Peyer's patch (tissue), 4 donors: Measurements from ENCODE around the gene RBBP8. TPM values are rescaled to one million over a fixed set of nuclear protein-coding genes. Genes with fewer than 3 reads are reported as not detected.

Experiments
- DNase-seq, 3 donors: peaks; one replicate each; pipeline ENCODE4 v3.0.0-alpha.2; 2017 to 2019
- H3K27ac ChIP-seq, 4 donors: fragments of 200-600 bp; sonication (generic); one replicate each; pipeline ENCODE4 v1.5.1; 2016 to 2019
- H3K27me3 ChIP-seq, 2 donors: fragments of 200-600 bp; sonication (generic); one replicate each; pipeline ENCODE4 v1.5.1; 2019
- H3K36me3 ChIP-seq, 3 donors: fragments of 200-600 bp; sonication (generic); one replicate each; pipeline ENCODE4 v1.5.1; 2016 to 2019
- H3K4me1 ChIP-seq, 4 donors: fragments of 200-600 bp; sonication (generic); one replicate each; pipeline ENCODE4 v1.5.1; 2016 to 2019
- H3K4me3 ChIP-seq, 4 donors: fragments of 200-600 bp; sonication (generic); 1 replicate in 3 of 4; 2 replicates in 1 of 4; pipeline ENCODE4 v1.5.1; 2016 to 2019; ENCODE audit warnings: mild to moderate bottlenecking in 1 of 4
- H3K9me3 ChIP-seq, 4 donors: fragments of 200-600 bp; sonication (generic); one replicate each; pipeline ENCODE4 v1.5.1; 2016 to 2019; ENCODE audit warnings: mild to moderate bottlenecking in 1 of 4
- POLR2A ChIP-seq, 2 donors: fragments of 450-650 bp; IDR thresholded peaks; one replicate each; pipeline ENCODE4 v1.5.1; 2017; ENCODE audit warnings: antibody characterized with exemption in 2 of 2, mild to moderate bottlenecking in 2 of 2, moderate library complexity in 2 of 2
- total RNA-seq, 4 donors: library from RNA; depleted of rRNA; stranded (reverse); fragments of >200 nt; gene quantifications; one replicate each; pipeline ENCODE4 v1.1.0, GENCODE V29; 2016
- TF ChIP-seq, protein P1 (sequence below), 6 experiments: fragments of 450-650 bp in 4 of 6; fragments of 200-600 bp in 2 of 6; sonication (generic) in 1 of 6; IDR thresholded peaks; one replicate each; pipeline ENCODE4 v1.5.1; 2017 to 2019; ENCODE audit warnings: antibody characterized with exemption in 6 of 6, mild to moderate bottlenecking in 3 of 6, moderate library complexity in 1 of 6

Gene RBBP8
- total RNA-seq, 4 donors from 2014 or later, result 45.4 to 74.1 (median 52.7) TPM

DNA sequence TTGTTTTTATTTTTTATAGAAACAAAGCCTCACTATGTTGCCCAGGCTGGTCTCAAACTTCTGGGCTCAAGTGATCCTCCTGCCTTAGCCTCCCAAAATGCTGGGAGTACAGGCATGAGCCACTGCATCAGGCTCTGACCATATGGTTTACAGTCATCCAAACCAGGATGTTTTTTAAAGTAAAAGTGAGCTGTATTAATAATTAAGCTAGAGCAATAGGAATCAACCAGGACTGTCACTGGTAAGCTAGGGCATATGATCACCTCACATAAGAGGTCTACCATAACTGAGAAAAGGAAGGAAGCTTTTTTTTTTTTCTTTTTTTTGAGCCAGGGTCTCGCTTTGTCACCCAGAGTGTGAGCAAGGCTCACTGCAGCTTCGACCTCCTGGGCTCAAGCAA lies 8.5 kb upstream of the RBBP8 start:
- TF ChIP-seq POLR2A (IDR thresholded peaks at IDR 0.05), result no peak
- Histone ChIP-seq H3K4me1 (no peaks in the 10 kb centered on the region), H3K36me3 (no peaks in the 10 kb centered on the region), H3K27me3 (no peaks in the 10 kb centered on the region), H3K9me3 (no peaks in the 10 kb centered on the region), H3K27ac (no peak overlapping the region), H3K4me3 (no peak overlapping the region)
- DNase-seq, result no peak

DNA sequence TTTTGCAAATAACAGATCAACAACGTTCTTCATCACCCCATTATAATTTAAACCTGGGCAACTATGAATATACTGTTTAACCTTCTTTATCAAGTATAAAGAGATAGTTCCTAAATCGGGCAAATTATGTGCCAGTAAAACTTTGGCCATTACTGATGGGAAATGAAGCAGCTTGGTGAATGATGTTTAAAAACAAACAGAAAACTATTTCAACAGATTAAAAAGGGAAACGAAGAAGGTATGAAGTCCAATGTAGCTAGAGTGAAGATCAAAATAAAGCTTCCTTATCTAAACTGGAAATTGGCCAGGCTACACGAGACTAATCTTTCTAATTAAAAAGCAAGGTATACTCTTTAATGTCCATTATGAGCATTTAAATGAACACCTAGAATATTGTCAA lies 6.7 kb upstream of the RBBP8 start:
- DNase-seq, result no peak
- Histone ChIP-seq H3K4me1 (no peaks in the 10 kb centered on the region), H3K9me3 (no peaks in the 10 kb centered on the region), H3K36me3 (no peaks in the 10 kb centered on the region), H3K27me3 (no peaks in the 10 kb centered on the region), H3K4me3 (no peak overlapping the region), H3K27ac (no peak overlapping the region)
- no peak for TF ChIP-seq POLR2A (IDR thresholded peaks at IDR 0.05)
- TF ChIP-seq, protein P1, sequence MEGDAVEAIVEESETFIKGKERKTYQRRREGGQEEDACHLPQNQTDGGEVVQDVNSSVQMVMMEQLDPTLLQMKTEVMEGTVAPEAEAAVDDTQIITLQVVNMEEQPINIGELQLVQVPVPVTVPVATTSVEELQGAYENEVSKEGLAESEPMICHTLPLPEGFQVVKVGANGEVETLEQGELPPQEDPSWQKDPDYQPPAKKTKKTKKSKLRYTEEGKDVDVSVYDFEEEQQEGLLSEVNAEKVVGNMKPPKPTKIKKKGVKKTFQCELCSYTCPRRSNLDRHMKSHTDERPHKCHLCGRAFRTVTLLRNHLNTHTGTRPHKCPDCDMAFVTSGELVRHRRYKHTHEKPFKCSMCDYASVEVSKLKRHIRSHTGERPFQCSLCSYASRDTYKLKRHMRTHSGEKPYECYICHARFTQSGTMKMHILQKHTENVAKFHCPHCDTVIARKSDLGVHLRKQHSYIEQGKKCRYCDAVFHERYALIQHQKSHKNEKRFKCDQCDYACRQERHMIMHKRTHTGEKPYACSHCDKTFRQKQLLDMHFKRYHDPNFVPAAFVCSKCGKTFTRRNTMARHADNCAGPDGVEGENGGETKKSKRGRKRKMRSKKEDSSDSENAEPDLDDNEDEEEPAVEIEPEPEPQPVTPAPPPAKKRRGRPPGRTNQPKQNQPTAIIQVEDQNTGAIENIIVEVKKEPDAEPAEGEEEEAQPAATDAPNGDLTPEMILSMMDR (IDR thresholded peaks at IDR 0.05), result no peak

DNA sequence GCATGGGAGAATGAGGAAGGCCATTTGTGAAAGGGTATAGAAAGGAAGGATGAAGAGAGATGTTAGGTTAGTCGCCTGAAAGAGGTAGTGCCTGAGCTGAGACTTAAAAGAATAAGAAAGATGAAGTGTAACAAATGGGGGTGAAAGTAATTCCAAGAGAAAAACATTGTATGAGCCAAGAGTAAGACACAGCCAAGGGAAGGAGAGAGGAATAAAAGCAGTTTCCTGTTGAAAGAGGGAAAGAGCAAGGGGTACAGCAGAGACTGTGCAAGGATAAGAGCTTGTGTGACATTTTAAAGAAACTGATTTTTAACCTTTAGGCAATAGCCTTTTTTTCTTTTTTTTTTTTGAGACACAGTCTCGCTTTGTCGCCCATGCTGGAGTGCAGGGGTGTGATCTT lies 4.8 kb upstream of the RBBP8 start:
- Histone ChIP-seq H3K4me3 (no peak overlapping the region), H3K27ac (no peak overlapping the region), H3K36me3 (no peaks in the 10 kb centered on the region), H3K27me3 (no peaks in the 10 kb centered on the region), H3K9me3 (no peaks in the 10 kb centered on the region), H3K4me1 (peaks cover 0 to 4% (median 0%) of the 10 kb centered on the region in 4 donors)
- TF ChIP-seq POLR2A (IDR thresholded peaks at IDR 0.05), result no peak
- TF ChIP-seq, protein P1 (IDR thresholded peaks at IDR 0.05), result no peak
- DNase-seq, result no peak

DNA sequence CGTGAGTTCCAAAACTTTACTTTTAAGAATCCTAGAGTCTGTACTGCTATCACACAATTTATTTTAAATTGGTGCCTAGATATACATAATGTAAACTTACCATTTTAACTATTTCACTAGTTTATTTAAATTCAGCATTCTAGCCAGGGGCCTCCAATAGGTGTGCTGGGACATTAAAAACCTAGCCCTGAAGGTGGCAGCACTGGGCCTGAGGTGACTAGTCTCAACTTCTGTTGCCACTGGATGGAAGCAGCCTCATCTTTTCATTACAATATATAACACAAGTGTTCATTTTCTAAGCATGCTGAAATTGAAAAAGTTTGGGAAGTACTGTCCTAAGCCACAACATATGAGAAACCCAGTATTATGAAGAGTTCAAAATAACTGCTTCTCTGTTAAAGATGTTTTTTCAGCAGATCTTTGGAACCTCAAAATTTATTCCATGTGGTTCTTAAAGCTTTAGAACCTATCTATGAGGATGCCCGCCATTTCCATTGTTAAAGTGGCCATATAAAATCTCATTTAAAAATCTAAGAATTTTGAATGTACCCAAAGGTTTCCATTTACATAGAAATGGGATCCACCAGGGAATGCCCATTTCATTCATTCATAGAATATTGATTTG lies 2.9 kb upstream of the RBBP8 start:
- H3K4me3 ChIP-seq, result no peak overlapping the region
- peak; percentile 73 to 95 (median 89) for DNase-seq
- peaks cover 0 to 8% (median 2%) of the 10 kb centered on the region in 4 donors for H3K4me1 ChIP-seq
- H3K27me3 ChIP-seq, result no peaks in the 10 kb centered on the region
- TF ChIP-seq, protein P1 (IDR thresholded peaks at IDR 0.05), result peak; percentile 22 to 89 (median 78)
- no peak for TF ChIP-seq POLR2A (IDR thresholded peaks at IDR 0.05)
- H3K27ac ChIP-seq, result no peak overlapping the region
- H3K36me3 ChIP-seq, result no peaks in the 10 kb centered on the region
- no peaks in the 10 kb centered on the region for H3K9me3 ChIP-seq

DNA sequence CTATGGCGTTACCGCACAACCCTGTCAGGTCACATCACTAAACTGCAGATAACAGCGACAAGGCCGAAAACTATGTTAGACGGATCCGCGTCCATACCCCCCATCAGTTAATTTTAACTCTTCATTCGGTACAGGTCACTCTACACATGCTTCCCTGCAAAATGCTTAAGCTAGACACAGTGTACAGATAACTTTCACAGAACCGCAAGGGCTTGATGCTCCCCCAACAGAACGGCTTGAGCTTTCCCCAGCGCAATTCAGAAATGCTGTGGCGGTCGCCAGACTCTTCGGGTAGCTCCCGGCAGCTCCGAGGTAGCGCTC lies 283 bp upstream of the RBBP8 start:
- DNase-seq, result no peak
- Histone ChIP-seq H3K4me3 (peak overlapping the region; percentile 65 to 81 (median 78)), H3K9me3 (no peaks in the 10 kb centered on the region), H3K4me1 (peaks cover 0 to 8% (median 2%) of the 10 kb centered on the region in 4 donors), H3K36me3 (no peaks in the 10 kb centered on the region), H3K27me3 (no peaks in the 10 kb centered on the region), H3K27ac (peak overlapping the region; percentile 87 to 98 (median 96))
- TF ChIP-seq POLR2A (IDR thresholded peaks at IDR 0.05), result no peak
- TF ChIP-seq, protein P1 (IDR thresholded peaks at IDR 0.05), result peak in 1 of 6 experiments; percentile 10

DNA sequence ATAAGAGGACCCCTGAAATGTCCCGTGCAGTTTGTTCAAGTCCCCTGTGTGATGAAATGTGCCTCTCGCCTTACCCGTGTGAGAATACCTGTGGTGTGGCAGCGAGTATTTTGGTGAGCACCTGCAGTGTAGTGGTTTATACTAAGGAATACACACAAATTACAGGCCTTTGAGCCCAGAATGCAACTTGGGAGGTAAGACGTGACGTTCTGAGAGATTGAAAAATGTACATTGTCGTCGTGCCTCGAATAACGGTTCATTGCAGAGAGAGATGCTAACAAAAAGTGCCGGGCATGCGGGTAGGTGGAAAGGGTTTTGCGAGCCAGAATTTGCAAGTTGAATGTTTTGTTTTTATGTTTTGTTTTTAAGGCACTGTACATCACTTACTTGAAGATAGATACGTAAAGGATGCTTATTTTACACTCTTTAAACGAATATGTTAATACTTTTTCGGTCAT lies 867 bp downstream of the RBBP8 start:
- Histone ChIP-seq H3K27ac (peak overlapping the region; percentile 87 to 98 (median 96)), H3K36me3 (no peaks in the 10 kb centered on the region), H3K9me3 (no peaks in the 10 kb centered on the region), H3K4me3 (peak overlapping the region; percentile 65 to 81 (median 78)), H3K27me3 (no peaks in the 10 kb centered on the region), H3K4me1 (peaks cover 0 to 8% (median 2%) of the 10 kb centered on the region in 4 donors)
- TF ChIP-seq, protein P1 (IDR thresholded peaks at IDR 0.05), result no peak
- no peak for TF ChIP-seq POLR2A (IDR thresholded peaks at IDR 0.05)
- no peak for DNase-seq
